Activated T-cell treated with anti-CD3 and anti-CD28 coated beads for 1 hour (primary cell): Measurements from ENCODE around the gene ARPIN.
"Not testable (repeated sequence)": the region's sequence is repeated elsewhere in the genome, so short reads cannot be mapped to it uniquely, and the experiment has no call there.

Source experiments
- DNase-seq: peaks from one replicate; pipeline ENCODE4 v3.0.0-alpha.2; 2020; ENCODE audit warnings: low read depth

The ARPIN gene

DNA sequence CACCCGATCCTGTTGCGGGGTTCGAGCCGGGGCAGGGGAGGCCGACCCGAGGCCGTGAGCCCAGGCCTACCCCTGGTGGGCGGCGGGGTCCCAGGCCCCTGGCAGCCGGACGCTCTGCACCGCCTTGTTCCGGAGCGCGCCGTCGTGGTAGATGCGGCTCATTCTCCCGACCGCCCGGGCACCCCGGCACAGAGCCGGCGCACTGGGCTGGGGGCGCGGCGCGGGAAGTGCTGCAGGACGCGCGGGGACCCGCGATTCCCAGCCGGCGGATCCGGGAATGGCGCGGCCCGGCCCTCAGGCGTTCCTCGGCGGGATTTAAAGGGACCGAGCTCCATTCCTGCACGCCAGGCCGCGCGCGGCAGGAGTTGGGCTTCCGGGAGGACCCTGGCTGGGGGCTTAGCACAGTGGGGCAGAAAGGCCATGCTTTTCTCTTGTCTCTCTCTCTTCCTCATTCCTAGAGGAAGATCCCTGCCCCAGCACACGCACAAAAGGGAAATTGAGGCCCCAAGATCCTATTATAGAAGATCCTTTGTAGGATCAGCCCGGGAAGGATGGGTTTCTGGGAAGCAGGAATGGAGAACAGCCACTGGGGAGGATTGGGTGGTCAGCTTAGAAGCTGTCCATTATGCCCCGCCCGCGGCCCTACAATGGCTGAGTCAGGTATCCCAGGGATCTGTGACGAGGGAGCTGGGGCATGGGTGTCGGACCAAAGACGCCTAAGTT is at the start of gene ARPIN:
Gene ARPIN, minus strand, starts transcription at position 279 of the 723 bp plus-strand sequence. Its CDS starts 117 bp downstream, at position 162.
- DNase-seq = no peak

DNA sequence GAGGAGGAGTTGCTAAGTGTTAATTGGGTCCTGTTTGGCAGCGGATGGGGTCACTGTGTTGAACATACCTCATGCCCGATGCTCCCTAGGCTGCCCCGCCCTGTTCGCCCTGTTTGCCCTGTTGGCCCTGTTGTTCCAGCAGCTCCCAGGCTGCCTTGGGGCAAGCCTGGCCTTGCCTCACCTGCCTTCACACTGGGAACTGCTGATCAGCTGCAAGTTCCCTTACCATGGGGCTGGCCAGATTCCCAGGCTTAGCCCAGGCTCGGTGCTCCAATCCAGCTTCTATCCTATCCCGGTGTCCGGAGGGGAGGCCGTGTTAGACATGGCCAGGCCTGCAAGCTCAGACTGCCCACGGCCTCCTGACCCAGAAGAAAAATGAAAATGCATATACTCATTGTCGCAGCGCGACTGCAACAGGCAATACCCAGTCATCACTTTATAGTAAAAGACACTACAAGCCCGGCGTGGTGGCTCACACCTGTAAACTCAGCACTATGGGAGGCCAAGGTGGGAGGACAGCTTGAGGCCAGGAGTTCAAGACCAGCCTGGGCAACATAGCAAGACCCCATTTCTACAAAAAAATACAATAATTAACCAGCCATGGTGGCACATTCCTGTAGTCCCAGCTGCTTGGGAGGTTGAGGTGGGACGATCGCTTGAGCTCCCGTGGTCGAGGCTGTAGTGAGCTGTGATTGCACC is 45.5 kb upstream of the ARPIN start:
- no peak for DNase-seq

DNA sequence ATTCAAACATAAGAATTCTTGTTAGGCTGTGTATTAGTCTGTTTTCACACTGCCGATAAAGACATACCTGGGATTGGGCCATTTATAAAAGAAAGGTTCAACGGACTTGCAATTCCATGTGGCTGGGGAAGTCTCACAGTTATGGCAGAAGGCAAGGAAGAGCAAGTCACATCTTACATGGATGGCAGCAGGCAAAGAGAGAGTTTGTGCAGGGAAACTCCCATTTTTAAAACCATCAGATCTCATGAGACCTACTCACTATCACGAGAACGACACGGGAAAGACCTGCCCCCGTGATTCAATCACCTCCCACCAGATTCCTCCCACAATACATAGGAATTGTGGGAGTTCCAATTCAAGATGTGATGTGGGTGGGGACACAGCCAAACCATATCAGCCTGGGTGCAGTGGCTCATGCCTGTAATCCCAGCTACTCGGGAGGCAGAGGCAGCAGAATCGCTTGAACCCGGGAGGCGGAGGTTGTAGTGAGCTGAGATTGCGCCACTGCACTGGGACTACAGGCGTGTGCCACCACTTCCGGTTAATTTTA is 42.8 kb upstream of the ARPIN start:
- DNase-seq = not testable (repeated sequence)

DNA sequence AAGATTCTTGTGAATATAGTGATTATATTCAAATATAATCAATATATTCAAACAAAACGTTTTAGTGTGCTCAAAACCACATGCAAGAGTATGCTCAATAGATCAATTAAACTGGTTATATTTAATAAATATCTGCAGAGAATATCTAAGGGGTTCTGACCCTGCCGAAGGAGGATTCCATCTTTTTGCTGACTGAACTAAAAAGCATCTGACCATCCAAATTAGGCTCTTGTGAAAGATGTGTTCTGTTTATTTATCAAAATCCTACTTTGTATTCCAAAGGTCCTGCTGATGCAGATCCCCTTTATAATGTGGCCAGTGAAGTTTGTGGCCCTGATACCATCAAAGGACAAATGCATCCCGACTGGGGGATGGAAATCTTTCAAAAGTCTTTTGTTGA is 41.8 kb upstream of the ARPIN start:
- no peak for DNase-seq

DNA sequence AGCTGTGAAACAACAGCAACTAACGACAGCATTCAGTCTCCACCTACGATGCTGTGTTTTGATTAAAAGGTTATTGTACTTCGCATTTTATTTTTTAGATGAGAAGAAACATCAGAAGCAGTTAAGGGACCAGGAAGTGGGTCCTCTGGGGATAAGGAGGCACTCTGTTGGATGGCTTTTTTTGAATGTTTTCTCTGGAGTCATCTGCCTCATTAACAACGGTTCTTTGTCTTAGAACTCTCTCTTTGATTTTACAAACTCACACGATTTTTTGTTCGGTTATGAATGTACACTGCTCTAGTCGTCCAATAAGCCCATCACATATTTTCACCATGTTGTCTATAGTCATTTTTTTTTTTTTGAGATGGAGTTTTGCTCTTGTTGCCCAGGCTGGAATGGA is 36.0 kb upstream of the ARPIN start:
- no peak for DNase-seq

DNA sequence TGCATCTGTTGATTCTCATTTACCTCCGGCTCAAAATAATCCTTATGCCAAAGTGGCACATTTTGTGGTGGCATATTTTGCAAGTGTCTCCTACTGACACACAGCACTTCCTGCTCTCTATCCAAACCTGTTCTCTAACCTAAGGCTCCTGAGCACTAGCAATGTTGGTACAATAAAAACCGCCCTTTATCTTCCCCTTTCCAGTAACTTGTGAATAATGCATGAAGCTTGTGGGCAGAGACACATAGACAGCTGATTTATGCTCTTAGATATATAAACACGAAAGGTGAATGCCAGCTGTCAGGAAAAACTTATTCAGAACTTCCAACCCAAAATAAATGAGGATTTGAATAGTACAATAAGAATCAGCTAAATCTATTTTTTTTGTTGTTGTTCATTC is 34.6 kb upstream of the ARPIN start:
- DNase-seq = no peak

DNA sequence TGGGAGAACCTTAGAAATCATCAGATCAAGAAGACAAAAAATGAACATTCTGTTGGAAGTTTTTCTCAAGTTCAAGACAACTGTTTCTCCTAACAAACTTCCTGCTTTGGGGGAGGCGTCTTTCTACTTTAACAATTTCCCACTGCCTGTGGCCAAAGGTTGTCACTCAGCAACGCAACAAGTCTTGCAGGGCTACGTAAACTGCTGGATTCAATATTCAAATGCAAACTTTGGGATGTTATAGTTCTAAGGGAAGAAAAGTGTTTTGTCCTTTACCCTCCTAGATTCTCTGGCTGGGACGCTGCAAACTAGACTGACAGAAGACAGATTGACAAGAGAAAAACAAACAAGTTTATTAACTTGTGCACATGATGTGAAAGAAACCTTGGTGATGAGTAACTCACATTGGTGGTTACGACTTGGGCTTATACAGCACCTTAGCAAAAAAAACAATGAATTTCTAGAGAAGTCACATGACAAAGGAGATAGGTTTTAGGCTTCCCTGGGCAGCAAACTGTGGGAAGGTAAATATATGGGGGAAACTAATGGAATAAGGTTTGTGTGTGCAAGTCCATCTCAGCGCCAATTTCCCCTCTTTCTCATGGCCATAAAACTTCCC is 34.0 kb upstream of the ARPIN start:
- DNase-seq = no peak

DNA sequence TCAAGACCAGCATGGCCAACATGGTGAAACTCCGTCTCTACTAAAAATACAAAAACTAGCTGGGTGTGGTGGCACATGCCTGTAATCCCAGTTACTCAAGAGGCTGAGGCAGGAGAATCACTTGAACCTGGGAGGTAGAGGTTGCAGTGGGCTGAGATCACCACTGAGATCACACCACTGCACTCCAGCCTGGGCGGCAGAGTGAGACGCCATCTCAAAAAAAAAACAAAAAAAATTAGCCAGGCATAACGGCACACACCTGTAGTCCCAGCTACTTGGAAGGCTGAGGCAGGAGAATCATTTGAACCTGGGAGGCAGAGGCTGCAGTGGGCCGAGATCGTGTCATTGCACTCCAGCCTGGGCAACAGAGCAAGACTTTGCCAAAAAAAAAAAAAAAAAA is 31.0 kb upstream of the ARPIN start:
- not testable (repeated sequence) for DNase-seq

DNA sequence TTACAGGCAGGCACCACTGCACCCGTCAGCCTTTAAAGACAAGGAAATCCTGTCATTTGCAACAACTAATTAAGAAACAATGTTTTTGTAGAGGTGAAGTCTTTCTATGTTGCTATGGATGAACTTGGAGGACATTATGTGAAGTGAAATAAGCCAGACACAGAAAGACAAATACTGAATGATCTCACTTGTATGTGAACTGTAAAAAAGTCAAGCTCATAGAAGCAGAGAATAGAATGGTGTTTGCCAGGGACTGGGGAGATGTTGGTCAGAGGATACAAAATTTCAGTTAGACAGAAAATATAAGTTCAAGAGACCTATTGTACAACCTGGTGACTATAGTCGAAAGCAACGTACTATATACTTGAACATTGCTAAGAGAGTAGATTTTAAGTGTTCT is 27.2 kb upstream of the ARPIN start:
- DNase-seq = no peak

DNA sequence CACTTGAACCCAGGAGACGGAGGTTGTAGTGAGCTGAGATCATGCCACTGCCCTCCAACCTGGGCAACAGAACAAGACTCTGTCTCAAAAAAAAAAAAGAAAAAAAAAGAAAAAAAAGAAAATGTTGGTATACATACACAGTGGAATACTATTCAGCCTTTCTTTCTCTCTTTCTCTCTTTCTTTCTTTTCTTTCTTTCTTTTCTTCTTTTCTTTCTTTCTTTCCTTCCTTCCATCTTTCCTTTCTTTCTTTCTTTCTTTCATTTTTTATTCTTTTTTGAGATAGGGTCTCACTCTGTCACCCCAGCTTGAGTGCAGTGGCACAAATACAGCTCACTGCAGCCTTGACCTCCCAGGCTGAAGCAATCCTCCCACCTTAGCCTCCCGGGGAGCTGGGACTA is 26.6 kb upstream of the ARPIN start:
- DNase-seq = not testable (repeated sequence)

DNA sequence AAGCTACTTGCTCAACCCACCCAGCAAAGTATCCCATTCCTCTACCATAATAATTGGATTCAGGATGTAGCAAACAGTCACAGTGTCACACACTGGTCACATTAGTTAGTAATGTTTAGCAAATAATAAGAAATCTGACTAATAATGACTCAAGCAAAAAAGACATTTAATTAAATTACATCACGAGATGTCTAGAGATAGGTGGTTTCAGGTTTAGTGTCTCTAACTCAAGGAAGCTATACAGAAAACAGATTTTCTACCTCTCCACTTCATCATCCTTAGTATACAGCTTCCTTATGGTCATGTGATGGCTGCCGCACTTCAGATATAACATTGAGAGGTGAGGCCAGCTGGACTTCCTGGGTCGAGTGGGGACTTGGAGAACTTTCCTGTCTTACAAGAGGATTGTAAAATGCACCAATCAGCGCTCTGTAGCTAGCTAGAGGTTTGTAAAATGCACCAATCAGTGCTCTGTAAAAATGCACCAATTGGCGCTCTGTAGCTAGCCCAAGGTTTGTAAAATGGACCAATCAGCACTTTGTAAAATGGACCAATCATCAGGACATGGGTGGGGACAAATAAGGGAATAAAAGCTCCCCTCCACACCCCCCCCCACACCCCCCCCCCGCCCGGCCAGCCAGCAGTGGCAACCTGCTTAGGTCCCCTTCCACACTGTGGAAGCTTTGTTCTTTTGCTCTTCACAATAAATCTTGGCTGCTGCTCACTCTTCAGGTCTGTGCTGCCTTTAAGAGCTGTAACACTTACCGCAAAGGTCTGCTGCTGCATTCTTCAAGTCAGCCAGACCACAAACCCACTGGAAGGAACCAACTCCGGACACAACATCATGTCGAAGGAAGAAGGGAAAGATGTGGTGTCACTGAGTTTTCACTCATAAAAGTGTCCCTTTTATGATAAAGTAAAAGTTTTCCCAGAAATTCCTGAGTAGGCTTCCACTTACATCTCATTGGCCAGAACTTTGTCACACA is 24.9 kb upstream of the ARPIN start:
- DNase-seq = no peak

DNA sequence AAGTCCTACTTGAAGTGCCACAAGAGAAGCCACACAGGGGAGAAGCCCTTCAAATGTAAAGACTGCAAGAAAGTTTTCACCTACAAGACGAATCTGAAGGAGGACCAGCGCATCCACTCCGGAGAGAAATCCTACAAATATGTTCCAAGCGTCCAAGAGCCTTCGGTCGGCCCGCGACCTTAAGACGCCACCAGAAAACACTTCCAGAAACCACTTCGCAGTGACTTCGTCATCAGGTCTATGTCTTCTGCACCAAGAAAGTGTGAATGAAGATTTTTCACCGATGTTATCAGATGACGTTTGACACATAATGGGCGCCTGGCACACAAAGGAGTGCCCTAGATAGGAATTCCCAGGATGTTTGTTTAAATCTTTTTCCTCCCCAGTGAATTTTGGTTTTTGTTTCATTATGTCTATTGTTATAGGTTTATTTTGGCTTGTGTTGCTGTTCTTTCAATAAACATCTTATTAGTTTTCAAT is 24.1 kb upstream of the ARPIN start:
- DNase-seq = no peak

DNA sequence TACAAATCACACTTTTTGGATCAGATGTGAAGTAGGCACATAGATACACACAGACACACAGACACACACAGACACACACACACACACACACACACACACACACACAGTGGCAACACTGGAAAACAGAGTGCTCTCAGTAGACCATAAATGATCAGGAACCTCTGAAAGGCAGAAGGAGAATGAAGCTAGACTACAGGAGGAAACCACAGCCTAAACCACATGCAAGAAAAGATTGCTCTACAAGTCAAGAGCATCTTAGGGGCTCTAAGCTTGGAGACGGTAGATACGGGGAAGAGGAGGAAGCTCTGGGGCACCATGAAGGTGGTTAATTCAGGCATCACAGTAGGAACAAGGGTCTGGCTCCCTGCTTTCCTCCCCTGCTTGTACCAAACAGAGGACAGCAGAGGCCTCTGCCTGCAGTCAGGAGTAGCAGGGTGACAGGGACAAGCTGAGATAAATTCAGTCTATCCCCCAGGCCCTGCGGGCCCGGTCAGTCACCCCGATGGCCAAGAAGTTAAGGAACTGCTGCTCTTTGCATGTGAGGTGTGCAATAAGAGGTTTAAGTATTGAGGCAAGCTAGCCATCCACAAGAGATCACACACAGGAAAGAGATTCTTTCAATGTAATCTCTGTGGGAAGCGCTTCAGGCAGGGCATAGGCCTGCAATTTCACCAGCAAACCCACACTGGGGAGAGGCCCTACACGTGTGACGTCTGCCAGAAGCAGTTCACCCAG is 23.5 kb upstream of the ARPIN start:
- no peak for DNase-seq

DNA sequence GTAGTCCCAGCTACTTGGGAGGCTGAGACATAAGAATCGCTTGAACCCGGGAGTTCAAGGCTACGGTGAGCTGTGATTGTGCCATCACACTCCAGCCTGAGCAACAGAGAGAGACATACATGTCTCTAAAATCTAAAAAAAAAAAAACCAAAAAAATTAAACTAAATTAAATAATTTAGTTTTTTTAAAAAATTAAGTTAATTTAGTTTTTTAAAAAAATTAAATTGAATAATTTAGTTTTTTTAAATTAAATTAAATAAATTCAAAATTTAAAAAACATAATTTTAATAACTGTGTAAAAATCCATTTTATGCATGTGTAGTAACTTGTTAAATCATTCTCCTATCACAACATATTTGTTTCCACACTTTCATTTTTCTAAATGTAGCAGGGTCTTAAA is 20.1 kb upstream of the ARPIN start:
- no peak for DNase-seq

DNA sequence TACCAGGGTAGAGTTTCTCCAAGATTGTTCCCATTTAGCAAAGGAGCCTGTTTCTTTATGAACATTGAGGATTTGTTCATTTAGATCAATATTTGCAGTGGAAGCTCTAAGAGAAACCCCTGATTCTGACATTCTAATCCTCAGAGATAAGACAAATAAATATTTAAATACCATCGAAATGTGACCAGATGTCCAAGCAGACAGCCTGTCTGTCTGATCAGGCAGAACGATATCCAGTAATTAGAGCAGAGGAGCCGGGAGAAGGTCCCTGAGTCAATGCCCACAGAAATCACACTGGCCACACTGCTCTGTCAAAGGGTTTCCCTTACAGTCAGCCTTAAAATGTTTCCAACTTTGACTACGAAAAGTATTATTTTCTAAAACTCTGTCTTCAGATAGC is 15.7 kb upstream of the ARPIN start:
- no peak for DNase-seq

DNA sequence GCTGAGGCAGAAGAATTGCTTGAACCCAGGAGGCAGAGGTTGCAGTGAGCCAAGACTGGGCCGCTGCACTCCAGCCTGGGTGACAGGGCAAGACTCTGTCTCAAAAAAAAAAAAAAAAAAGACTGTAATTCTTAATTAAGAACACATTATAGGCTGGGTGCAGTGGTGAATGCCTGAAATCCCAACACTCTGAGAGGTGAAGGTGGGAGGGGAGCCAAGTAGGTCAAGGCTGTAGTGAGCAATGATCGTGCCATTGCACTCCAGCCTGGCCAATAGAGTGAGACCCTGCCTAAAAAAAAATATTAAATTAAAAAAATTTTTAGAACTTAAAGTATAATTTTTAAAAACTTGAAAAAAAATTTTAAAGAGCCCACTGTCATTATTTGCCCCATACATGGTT is 13.4 kb upstream of the ARPIN start:
- DNase-seq = no peak

DNA sequence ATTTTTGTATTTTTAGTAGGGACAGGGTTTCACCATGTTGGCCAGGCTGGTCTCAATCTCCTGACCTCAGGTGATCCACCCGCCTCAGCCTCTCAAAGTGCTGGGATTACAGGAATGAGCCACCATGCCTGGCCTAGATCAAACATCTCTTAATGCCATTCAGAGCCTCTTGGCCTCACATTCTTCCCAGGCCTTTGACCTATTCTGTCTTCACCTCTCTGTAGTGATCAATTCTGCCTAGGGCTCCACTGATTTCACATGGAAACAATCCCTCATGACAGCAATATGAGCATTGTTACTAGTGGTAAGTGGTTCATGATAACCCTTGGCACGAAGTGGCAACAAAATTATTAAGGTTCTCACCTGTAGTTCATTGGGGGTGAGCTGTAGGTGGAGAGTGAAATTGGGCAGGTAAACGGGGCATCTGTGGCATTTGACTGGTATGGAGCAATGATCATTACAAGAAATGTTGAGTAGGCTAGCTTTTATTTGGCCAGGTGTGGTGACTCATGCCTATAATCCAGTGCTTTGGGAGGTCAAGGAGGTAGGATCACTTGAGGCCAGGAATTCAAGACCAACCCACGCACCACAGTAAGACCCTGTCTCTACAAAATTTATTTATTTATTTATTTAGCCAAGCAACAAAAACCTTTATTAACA is 4.8 kb upstream of the ARPIN start:
- DNase-seq = no peak

DNA sequence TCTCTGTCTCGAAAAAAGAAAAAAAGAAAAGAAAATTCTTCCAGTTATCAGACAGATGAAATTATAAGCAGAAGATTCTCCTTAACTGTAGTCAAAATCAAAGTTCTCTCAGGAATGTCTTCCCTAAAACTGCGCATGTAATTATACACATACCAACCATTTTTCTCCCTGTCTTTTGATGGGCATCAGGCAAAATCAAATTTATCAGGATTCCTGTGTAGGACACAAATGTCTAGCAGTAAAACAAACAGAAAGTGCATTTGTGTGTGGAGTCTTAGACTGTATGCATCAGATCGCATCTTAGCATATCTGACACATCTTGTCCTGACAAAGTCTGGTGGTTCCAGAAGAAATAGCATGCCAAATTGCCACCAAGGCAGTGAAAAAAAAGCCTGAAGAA is 3.9 kb upstream of the ARPIN start:
- no peak for DNase-seq

DNA sequence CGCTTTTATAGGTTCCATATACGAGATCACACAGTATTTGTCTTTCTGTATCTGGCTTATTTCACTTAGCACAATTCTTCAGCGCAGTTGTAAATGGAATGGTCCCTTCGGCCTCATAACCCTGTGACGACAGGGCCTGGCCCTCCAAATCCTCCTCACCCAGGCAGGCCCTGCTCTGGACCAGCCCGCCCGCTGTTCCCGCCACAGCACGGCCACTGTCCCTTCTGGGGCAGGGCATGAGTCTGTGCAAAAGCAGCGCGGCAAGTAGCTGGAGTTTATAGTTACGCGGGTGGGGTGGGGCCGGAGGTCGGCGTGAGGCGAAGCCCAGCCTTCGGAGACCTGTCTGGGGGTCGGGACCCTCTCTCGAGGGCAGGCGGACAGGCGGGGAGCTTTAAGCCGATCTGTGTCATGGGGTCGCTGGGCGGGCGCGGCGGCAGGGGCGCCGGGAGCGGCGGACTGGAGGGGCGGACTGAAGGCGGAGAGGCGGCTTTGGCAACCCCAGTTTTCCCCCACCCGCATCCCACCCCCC is 543 bp downstream of the ARPIN start:
- no peak for DNase-seq
